GM18517 (cell line): ENCODE results near the gene PCK2.
"Not testable (repeated sequence)": the region's sequence is repeated elsewhere in the genome, so short reads cannot be mapped to it uniquely, and the experiment has no call there.

Experiments
- ATAC-seq: cut with Tn5 transposase; IDR thresholded peaks from one replicate; pipeline ENCODE4 v1.9.1; 2021; ENCODE audit warnings: mild to moderate bottlenecking, moderate library complexity; ENCODE audit not compliant: unreplicated experiment

PCK2 gene

GRCh38 chr14:24093207-24093900, 757 bp upstream of the PCK2 start:
- no peak for ATAC-seq

GRCh38 chr14:24094841-24095270, 745 bp downstream of the PCK2 start:
- no peak for ATAC-seq

GRCh38 chr14:24095271-24096068, 1.4 kb downstream of the PCK2 start:
- ATAC-seq: peak; percentile 74

GRCh38 chr14:24096545-24097181, 2.6 kb downstream of the PCK2 start:
- ATAC-seq: no peak

- ATAC-seq: no peak
These were observed 4.3 kb downstream of the PCK2 start for GRCh38 chr14:24098229-24098926.

GRCh38 chr14:24098927-24099813, 5.1 kb downstream of the PCK2 start:
- ATAC-seq: no peak

GRCh38 chr14:24100197-24100981, 6.3 kb downstream of the PCK2 start:
- no peak for ATAC-seq

- ATAC-seq: no peak
These were observed 6.9 kb downstream of the PCK2 start for GRCh38 chr14:24100982-24101494.

- ATAC-seq: no peak
These were observed 8.4 kb downstream of the PCK2 start for GRCh38 chr14:24102357-24103048.

GRCh38 chr14:24103451-24103850, 9.3 kb downstream of the PCK2 start:
- no peak for ATAC-seq

GRCh38 chr14:24105609-24106239, 11.6 kb downstream of the PCK2 start:
- ATAC-seq: not testable (repeated sequence)

GRCh38 chr14:24106672-24107271, 12.7 kb downstream of the PCK2 start:
- ATAC-seq: no peak

- ATAC-seq: no peak
These were observed 14.3 kb downstream of the PCK2 start for GRCh38 chr14:24108336-24108874.

- no peak for ATAC-seq
These were observed 15.9 kb downstream of the PCK2 start for GRCh38 chr14:24110060-24110459.

GRCh38 chr14:24110523-24110922, 16.4 kb downstream of the PCK2 start:
- ATAC-seq: no peak

GRCh38 chr14:24113379-24113800, 19.3 kb downstream of the PCK2 start:
- ATAC-seq: no peak

- peak; percentile 31 for ATAC-seq
These were observed 19.9 kb downstream of the PCK2 start for GRCh38 chr14:24113801-24114531.
